ENCODE measurements around the gene NPFFR2.
"Not testable (repeated sequence)": the region's sequence is repeated elsewhere in the genome, so short reads cannot be mapped to it uniquely, and the experiment has no call there.

The NPFFR2 gene

GRCh38 chr4:72031868-72032608, at the start of gene NPFFR2:
Gene NPFFR2 (plus strand): TSS chr4:72032000. CDS start chr4:72128592, 96,592 bp downstream.
- DNase-seq (ENCODE audit: low read depth) = no peak

- DNase-seq (ENCODE audit: low read depth) = no peak
These were observed 39.1 kb upstream of the NPFFR2 start for GRCh38 chr4:71992571-71993312.

- no peak for DNase-seq (ENCODE audit: low read depth)
These were observed 37.2 kb upstream of the NPFFR2 start for GRCh38 chr4:71994559-71994958.

- no peak for DNase-seq (ENCODE audit: low read depth)
These were observed 36.5 kb upstream of the NPFFR2 start for GRCh38 chr4:71995297-71995696.

GRCh38 chr4:72006586-72006985, 25.2 kb upstream of the NPFFR2 start:
- peak; percentile 21 for DNase-seq (ENCODE audit: low read depth)

- no peak for DNase-seq (ENCODE audit: low read depth)
These were observed 19.9 kb upstream of the NPFFR2 start for GRCh38 chr4:72011906-72012305.

GRCh38 chr4:72016011-72016410, 15.8 kb upstream of the NPFFR2 start:
- DNase-seq (ENCODE audit: low read depth) = no peak

GRCh38 chr4:72019688-72020087, 12.1 kb upstream of the NPFFR2 start:
- DNase-seq (ENCODE audit: low read depth) = no peak

GRCh38 chr4:72022553-72022952, 9.2 kb upstream of the NPFFR2 start:
- DNase-seq (ENCODE audit: low read depth) = no peak

- no peak for DNase-seq (ENCODE audit: low read depth)
These were observed 23.8 kb downstream of the NPFFR2 start for GRCh38 chr4:72055566-72055965.

GRCh38 chr4:72063726-72064125, 31.9 kb downstream of the NPFFR2 start:
- no peak for DNase-seq (ENCODE audit: low read depth)

- DNase-seq (ENCODE audit: low read depth) = no peak
These were observed 35.3 kb downstream of the NPFFR2 start for GRCh38 chr4:72067051-72067450.

- no peak for DNase-seq (ENCODE audit: low read depth)
These were observed 42.0 kb downstream of the NPFFR2 start for GRCh38 chr4:72073816-72074215.

- DNase-seq (ENCODE audit: low read depth) = no peak
These were observed 44.8 kb downstream of the NPFFR2 start for GRCh38 chr4:72076562-72076961.

- no peak for DNase-seq (ENCODE audit: low read depth)
These were observed 45.5 kb downstream of the NPFFR2 start for GRCh38 chr4:72077346-72077745.

- no peak for DNase-seq (ENCODE audit: low read depth)
These were observed 52.8 kb downstream of the NPFFR2 start for GRCh38 chr4:72084587-72085011.

- DNase-seq (ENCODE audit: low read depth) = not testable (repeated sequence)
These were observed 58.8 kb downstream of the NPFFR2 start for GRCh38 chr4:72090606-72091005.

GRCh38 chr4:72094059-72094797, 62.4 kb downstream of the NPFFR2 start:
- no peak for DNase-seq (ENCODE audit: low read depth)

GRCh38 chr4:72107456-72107855, 75.7 kb downstream of the NPFFR2 start:
- DNase-seq (ENCODE audit: low read depth) = no peak

- DNase-seq (ENCODE audit: low read depth) = no peak
These were observed 77.6 kb downstream of the NPFFR2 start for GRCh38 chr4:72109364-72109763.

GRCh38 chr4:72109959-72110497, 78.2 kb downstream of the NPFFR2 start:
- no peak for DNase-seq (ENCODE audit: low read depth)

- DNase-seq (ENCODE audit: low read depth) = no peak
These were observed 79.1 kb downstream of the NPFFR2 start for GRCh38 chr4:72110886-72111285.

All from GM04503 (cell line).